Endothelial cell of hepatic sinusoid (primary cell): ENCODE results near the gene MYO15B.
"Not testable (repeated sequence)": the region's sequence is repeated elsewhere in the genome, so short reads cannot be mapped to it uniquely, and the experiment has no call there.

Source experiments
- in situ Hi-C: cut with HindIII; loops from 2 replicates; pipeline ENCODE4 v1.10.0; 2017; ENCODE audit warnings: low sequenced_read_pairs

MYO15B gene

DNA sequence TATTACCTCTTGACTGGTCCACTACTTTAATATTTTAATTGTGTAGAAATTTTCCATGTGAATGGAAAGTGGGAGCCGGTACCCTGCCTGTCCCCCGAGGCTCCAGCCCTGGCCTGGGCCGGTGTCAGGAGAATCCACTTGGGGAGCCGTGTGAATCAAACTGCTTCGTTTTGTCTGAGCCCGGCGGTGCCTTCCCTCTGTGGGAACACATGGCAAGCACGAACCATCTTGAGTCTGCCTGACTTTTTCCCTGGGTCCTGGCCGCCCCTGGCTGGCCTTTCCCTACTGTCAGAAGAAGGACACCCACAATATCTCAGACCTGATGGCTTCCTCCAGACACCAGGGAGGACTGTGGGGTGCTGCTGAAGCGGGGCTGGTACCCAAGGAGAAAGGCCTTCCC is 12.4 kb upstream of the MYO15B start:
- in situ Hi-C loops, result no loop called here

- in situ Hi-C loops, result no loop called here
Measured at GRCh38 chr17:75575728-75576127, 11.9 kb upstream of the MYO15B start.

DNA sequence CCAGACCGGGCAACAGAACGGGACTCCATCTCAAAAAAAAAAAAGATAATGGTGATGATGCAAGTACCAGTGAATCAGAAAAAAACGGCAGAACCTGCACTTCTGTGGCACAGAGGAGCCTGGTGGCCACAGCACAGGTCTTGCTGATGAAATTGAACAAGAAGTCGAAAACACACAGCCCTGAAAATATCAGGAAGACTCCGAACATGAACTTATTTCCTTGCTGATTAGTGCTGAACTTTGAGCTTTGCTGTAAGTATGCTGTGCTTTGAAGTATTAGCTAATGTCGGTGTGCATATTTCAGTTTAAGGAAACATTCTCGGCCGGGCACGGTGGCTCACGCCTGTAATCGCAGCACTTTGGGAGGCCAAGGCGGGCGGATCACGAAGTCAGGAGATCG is 10.9 kb upstream of the MYO15B start:
- in situ Hi-C loops, result no loop called here

DNA sequence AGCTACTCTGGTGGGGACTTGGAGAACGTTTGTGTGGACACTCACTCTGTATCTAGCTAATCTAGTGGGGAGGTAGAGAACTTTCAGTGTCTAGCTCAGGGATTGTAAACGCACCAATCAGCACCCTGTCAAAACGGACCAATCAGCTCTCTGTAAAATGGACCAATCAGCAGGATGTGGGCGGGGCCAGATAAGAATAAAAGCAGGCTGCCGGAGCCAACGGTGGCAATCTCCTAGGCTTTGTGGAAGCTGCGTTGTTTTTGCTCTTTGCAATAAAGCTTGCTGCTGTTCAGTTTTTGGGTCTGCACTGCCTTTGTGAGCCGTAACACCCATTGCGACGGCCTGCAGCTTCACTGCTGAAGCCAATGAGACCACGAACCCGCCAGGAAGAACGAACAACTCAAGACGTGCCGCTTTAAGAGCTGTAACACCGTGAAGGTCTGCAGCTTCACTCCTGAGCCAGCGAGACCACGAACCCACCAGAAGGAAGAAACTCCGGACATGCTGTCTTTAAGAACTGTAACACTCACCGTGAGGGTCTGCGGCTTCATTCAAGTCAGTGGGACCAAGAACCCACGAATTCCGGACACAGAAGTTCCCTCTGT is 6.4 kb upstream of the MYO15B start:
- in situ Hi-C loops, result not testable (repeated sequence)

DNA sequence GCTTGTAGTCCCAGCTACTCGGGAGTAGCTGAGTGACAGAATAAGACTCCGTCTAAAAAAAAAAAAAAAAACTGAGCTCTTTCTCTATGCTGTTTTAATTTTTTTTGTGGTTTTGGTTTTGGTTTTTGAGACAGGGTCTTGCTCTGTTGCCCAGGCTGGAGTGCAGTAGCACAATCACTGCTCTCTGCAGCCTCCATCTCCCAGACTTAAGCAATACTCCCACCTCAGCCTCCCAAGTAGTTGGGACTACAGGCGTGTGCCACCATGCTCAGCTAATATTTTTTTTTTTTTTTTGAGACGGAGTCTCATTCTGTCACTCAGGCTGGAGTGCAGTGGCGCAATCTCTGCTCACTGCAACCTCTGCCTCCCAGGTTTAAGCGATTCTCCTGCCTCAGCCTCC is 4.4 kb upstream of the MYO15B start:
- in situ Hi-C loops, result not testable (repeated sequence)

GRCh38 chr17:75584849-75585175 is 2.8 kb upstream of the MYO15B start:
- in situ Hi-C loops, result no loop called here

- in situ Hi-C loops, result no loop called here
Measured at GRCh38 chr17:75588596-75589011, 1.0 kb downstream of the MYO15B start.

DNA sequence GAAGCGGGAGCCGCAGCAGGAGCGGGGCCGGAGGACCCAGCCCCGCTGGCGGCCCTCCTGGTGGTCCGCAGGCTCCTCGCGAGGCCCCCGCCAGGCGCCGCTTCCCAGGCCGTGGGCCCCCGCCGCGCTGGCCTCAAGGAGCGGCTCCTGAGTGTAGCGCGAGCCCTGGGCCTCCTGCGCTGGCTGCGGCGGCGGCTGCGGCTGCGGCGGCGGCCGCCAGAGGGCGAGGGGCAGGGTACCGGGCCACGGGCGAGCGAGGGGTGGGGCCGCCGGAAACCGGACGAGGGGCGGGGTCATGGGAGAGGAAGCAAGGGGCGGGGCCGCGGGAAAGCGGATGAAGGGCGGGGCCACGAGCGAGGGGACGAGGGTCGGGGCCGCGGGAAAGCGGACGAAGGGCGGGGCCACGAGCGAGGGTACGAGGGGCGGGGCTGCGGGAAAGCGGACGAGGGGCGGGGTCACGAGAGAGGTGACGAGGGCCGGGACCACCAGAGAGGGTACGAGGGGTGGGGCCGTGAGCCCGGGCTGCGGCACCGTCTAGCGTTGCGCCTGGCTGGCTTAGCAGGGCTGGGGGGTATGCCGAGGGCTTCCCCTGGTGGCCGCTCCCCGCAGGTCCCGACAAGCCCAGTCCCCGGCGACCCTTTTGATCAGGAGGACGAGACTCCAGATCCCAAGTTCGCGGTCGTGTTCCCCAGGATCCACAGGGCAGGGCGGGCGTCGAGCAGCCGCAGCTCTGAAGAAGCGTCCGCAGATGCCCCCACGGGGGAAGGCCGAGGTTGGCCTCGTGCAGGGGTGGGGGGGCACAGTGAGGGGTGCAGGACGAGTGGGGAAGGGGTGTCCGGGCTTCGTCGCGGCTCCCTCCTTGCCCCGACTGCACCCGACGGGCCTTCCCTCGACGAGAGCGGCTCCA is 1.7 kb downstream of the MYO15B start:
- in situ Hi-C loops, result no loop called here

DNA sequence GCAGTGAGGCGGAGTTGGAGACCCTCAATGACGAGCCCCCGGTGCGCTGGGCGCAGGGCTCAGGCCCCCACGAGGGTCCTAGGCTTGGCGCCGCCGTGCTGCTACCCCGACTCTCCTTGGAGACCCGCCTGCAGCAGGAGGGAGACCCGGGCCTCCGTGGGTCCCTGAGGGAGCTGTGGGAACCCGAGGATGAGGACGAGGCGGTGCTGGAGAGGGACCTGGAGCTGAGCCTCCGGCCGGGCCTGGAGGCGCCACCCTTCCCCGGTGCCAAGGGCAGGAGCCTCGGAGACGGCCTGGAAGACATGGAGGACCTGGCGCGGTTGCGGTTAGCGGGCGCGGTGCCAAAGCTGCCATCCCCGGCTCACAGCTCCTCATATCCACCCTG is 2.3 kb downstream of the MYO15B start:
- in situ Hi-C loops, result loop anchor here (10.0 kb wide), 1 partner anchor 55 kb away; a partner anchor contains a TSS

GRCh38 chr17:75590314-75590761 is 2.7 kb downstream of the MYO15B start:
- in situ Hi-C loops, result loop anchor here (10.0 kb wide), 1 partner anchor 54 kb away; a partner anchor contains a TSS

DNA sequence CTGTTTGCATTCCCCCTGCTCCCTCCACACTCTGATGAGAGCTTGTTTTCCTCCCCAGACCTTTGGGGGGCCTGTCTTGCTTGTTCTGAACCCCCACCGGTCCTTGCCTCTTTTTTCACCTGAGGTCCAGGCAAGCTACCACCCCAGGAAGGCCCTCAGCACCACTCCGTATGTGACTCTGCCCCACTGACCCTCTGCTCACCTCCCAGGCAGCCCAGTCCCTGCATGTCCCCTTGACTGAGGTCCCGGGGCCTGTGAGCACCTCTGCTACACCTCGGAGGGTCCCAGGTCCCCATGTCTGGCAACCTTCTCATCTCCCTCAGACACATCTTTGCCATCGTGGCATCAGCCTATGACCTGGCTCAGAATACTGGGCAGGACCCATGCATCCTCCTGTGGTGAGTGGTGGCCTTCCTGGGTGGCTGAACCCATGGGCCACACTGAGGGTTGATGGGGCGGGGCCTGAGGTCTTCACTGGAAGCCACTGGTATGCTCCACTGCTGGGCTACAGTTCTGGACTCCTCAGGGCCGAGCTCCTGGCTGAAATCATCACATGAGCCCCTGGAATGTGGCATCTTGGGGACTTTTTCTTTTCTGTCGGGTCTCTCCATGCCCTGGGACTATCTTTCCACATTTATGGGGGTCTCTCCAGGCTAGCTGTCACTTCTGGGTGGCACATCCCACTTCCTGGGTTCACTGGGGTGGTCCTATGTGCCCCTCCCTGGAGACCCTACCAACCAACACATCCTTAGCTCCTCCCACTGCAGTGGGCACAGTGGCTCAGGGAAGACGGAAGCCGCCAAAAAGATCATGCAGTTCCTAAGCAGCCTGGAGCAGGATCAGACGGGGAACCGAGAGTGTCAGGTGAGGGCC is 3.5 kb downstream of the MYO15B start:
- in situ Hi-C loops, result loop anchor here (10.0 kb wide), 1 partner anchor 54 kb away; a partner anchor contains a TSS

DNA sequence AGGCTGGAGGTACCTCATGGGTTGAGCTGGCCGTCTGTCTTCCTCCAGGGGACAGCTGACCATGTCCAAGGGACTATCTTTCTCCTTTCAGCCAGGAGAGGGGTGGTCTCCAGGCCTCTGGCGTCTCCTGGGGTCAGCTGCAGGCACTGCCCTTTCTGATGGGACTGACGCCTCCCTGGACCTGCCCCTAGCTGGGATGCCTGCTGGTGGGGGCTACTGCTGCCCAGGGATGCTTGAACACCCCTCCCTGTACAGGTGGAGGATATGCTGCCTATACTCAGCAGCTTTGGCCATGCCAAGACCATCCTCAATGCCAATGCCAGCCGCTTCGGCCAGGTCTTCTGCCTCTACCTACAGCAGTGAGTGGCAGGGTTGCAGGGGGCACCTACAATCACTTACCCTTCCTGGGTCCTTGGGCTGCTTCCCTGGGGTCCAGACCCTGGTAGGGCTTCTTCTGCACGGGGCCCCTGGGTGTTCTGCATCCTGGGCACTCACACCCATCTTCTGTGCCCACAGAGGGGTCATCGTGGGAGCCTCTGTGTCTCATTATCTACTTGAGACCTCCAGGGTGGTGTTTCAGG is 4.2 kb downstream of the MYO15B start:
- in situ Hi-C loops, result loop anchor here (10.0 kb wide), 1 partner anchor 53 kb away; a partner anchor contains a TSS

- in situ Hi-C loops, result loop anchor here (10.0 kb wide), 1 partner anchor 52 kb away; a partner anchor contains a TSS
Measured at GRCh38 chr17:75592348-75593020, 4.9 kb downstream of the MYO15B start.

GRCh38 chr17:75593430-75593829 is 5.8 kb downstream of the MYO15B start:
- in situ Hi-C loops, result loop anchor here (10.0 kb wide), 1 partner anchor 51 kb away; a partner anchor contains a TSS

GRCh38 chr17:75594499-75595283 is 7.1 kb downstream of the MYO15B start:
- in situ Hi-C loops, result loop anchor here (10.0 kb wide), 1 partner anchor 50 kb away; a partner anchor contains a TSS

- in situ Hi-C loops, result loop anchor here (10.0 kb wide), 1 partner anchor 49 kb away; a partner anchor contains a TSS
Measured at GRCh38 chr17:75595284-75595919, 7.8 kb downstream of the MYO15B start.

- in situ Hi-C loops, result loop anchor here (10.0 kb wide), 1 partner anchor 49 kb away; a partner anchor contains a TSS
Measured at GRCh38 chr17:75595920-75596313, 8.3 kb downstream of the MYO15B start.

DNA sequence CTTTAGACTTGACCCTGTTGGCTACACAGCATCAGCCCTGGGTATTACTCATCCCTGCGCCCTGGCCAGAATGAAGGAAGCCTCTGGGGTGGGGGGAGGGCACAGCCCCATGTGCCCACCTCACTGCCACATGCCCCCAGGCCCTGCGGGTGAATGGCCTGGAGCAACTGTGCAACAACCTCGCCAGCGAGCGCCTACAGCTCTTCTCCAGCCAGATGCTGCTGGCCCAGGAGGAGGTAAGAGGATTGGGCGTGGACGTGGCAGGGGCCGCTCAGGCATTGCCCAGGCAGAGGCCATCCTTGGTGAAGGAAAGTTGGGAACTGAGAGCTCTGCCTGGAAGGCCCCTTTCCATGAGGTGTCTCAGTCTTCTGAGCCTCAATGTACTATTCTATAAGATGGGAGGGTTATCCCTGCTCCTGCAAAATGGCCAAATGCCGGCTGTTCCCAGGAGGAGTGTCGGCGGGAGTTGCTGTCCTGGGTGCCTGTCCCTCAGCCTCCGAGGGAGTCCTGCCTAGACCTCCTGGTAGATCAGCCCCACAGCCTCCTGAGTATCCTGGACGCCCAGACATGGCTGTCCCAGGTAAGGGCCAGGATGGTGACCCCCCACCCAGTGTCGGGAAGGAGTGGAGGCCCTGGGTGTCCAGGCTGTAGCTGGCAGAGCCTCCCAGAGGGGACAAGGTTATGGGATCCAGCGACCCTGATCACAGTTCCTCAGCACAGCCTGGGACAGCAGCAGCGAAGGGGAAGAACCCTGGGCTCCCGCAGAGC is 8.9 kb downstream of the MYO15B start:
- in situ Hi-C loops, result loop anchor here (10.0 kb wide), 1 partner anchor 48 kb away; a partner anchor contains a TSS
